ENCODE measurements around the gene NIPBL. TPM values are rescaled to one million over a fixed set of nuclear protein-coding genes. Genes with fewer than 3 reads are reported as not detected.
A peak's percentile ranks its signal among the peaks of the same experiment; 100 is the strongest.

The NIPBL gene
- polyA plus RNA-seq, 1 of the 3 experiments (the other 2 are of a cell fraction), result 5.2 TPM

GRCh38 chr5:36875790-36876298 is 725 bp upstream of the NIPBL start:
- peaks cover 66% of the 10 kb centered on the region for H4K20me1 ChIP-seq (ENCODE audit: insufficient read depth)
- H3K36me3 ChIP-seq (replicated peaks in 1 of 2; ENCODE audit: control insufficient read depth in 1 of 2, insufficient read depth in 2 of 2, low read length in 1 of 2), result peaks cover 8 to 12% of the 10 kb centered on the region in 2 experiments
- no peaks in the 10 kb centered on the region for H3K9me2 ChIP-seq
- TF ChIP-seq MAX (IDR thresholded peaks at IDR 0.05; ENCODE audit: low read depth) (no peak), CHD2 (IDR thresholded peaks at IDR 0.05; ENCODE audit: low read length, partially characterized antibody) (no peak), SIN3A (IDR thresholded peaks at IDR 0.05; ENCODE audit: borderline replicate concordance, low read depth, low read length) (peak; percentile 73; the same call in 1 of the 2 replicates), USF2 (IDR thresholded peaks at IDR 0.05; ENCODE audit: borderline replicate concordance, low read depth, low read length) (no peak), NRF1 (IDR thresholded peaks at IDR 0.05; ENCODE audit: low read depth, low read length) (peak; percentile 38), RXRA (IDR thresholded peaks at IDR 0.05; ENCODE audit: borderline replicate concordance, low read depth) (no peak), RFX5 (IDR thresholded peaks at IDR 0.05; ENCODE audit: low read length) (no peak), FOXM1 (IDR thresholded peaks at IDR 0.05; ENCODE audit: low read depth) (no peak), GABPA (IDR thresholded peaks at IDR 0.05; ENCODE audit: low read depth) (no peak), FOXJ3 (CRISPR knock-in tag; IDR thresholded peaks at IDR 0.05) (no peak), SMC3 (IDR thresholded peaks at IDR 0.05; ENCODE audit: low read depth, low read length) (peak; percentile 25), RAD21 (IDR thresholded peaks at IDR 0.05; ENCODE audit: low read length) (no peak), TAF1 (IDR thresholded peaks at IDR 0.05; ENCODE audit: borderline replicate concordance, low read depth, low read length) (peak; percentile 57), POLR2AphosphoS5 (IDR thresholded peaks at IDR 0.05; ENCODE audit: low read depth, low read length) (no peak; the same call in 1 of the 2 replicates), TCF12 (IDR thresholded peaks at IDR 0.05) (no peak), MXI1 (IDR thresholded peaks at IDR 0.05; ENCODE audit: low read depth, low read length) (0 out of 2 replicates have a peak, but pooled peaks have one; percentile 52), JUND (IDR thresholded peaks at IDR 0.05) (no peak), NFIC (IDR thresholded peaks at IDR 0.05; ENCODE audit: borderline replicate concordance) (no peak), ELF1 (IDR thresholded peaks at IDR 0.05) (no peak), GATA2 (CRISPR knock-in tag; IDR thresholded peaks at IDR 0.05) (no peak), RCOR1 (IDR thresholded peaks at IDR 0.05; ENCODE audit: low read length) (no peak), EZH2phosphoT487 (IDR thresholded peaks at IDR 0.05; ENCODE audit: borderline replicate concordance, low read depth) (no peak)
- TF ChIP-seq, protein P1, sequence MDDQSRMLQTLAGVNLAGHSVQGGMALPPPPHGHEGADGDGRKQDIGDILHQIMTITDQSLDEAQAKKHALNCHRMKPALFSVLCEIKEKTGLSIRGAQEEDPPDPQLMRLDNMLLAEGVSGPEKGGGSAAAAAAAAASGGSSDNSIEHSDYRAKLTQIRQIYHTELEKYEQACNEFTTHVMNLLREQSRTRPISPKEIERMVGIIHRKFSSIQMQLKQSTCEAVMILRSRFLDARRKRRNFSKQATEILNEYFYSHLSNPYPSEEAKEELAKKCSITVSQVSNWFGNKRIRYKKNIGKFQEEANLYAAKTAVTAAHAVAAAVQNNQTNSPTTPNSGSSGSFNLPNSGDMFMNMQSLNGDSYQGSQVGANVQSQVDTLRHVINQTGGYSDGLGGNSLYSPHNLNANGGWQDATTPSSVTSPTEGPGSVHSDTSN (IDR thresholded peaks at IDR 0.05), result no peak
- TF ChIP-seq, protein P2, sequence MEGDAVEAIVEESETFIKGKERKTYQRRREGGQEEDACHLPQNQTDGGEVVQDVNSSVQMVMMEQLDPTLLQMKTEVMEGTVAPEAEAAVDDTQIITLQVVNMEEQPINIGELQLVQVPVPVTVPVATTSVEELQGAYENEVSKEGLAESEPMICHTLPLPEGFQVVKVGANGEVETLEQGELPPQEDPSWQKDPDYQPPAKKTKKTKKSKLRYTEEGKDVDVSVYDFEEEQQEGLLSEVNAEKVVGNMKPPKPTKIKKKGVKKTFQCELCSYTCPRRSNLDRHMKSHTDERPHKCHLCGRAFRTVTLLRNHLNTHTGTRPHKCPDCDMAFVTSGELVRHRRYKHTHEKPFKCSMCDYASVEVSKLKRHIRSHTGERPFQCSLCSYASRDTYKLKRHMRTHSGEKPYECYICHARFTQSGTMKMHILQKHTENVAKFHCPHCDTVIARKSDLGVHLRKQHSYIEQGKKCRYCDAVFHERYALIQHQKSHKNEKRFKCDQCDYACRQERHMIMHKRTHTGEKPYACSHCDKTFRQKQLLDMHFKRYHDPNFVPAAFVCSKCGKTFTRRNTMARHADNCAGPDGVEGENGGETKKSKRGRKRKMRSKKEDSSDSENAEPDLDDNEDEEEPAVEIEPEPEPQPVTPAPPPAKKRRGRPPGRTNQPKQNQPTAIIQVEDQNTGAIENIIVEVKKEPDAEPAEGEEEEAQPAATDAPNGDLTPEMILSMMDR (IDR thresholded peaks at IDR 0.05), result peak; percentile 63
- TF ChIP-seq, protein P3, sequence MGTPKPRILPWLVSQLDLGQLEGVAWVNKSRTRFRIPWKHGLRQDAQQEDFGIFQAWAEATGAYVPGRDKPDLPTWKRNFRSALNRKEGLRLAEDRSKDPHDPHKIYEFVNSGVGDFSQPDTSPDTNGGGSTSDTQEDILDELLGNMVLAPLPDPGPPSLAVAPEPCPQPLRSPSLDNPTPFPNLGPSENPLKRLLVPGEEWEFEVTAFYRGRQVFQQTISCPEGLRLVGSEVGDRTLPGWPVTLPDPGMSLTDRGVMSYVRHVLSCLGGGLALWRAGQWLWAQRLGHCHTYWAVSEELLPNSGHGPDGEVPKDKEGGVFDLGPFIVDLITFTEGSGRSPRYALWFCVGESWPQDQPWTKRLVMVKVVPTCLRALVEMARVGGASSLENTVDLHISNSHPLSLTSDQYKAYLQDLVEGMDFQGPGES (IDR thresholded peaks at IDR 0.05; ENCODE audit: low read depth, low read length), result no peak
- TF ChIP-seq, protein P4, sequence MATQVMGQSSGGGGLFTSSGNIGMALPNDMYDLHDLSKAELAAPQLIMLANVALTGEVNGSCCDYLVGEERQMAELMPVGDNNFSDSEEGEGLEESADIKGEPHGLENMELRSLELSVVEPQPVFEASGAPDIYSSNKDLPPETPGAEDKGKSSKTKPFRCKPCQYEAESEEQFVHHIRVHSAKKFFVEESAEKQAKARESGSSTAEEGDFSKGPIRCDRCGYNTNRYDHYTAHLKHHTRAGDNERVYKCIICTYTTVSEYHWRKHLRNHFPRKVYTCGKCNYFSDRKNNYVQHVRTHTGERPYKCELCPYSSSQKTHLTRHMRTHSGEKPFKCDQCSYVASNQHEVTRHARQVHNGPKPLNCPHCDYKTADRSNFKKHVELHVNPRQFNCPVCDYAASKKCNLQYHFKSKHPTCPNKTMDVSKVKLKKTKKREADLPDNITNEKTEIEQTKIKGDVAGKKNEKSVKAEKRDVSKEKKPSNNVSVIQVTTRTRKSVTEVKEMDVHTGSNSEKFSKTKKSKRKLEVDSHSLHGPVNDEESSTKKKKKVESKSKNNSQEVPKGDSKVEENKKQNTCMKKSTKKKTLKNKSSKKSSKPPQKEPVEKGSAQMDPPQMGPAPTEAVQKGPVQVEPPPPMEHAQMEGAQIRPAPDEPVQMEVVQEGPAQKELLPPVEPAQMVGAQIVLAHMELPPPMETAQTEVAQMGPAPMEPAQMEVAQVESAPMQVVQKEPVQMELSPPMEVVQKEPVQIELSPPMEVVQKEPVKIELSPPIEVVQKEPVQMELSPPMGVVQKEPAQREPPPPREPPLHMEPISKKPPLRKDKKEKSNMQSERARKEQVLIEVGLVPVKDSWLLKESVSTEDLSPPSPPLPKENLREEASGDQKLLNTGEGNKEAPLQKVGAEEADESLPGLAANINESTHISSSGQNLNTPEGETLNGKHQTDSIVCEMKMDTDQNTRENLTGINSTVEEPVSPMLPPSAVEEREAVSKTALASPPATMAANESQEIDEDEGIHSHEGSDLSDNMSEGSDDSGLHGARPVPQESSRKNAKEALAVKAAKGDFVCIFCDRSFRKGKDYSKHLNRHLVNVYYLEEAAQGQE (IDR thresholded peaks at IDR 0.05; ENCODE audit: low read depth, low read length), result 0 out of 2 replicates have a peak, but pooled peaks have one; percentile 7
- peaks cover 91% of the 10 kb centered on the region for H3K79me2 ChIP-seq (ENCODE audit: insufficient read depth)
- ChIA-PET POLR2A (interaction anchor here (1.0 kb wide), 1 partner anchor 129 kb away, joined by 4 read pairs; no protein-coding TSS in a partner anchor), CTCF (interaction anchor here (0.8 to 3.1 kb wide), 8 partner anchors 8 to 717 kb away, joined by 3 to 12 read pairs (median 4); no protein-coding TSS in a partner anchor)
- H2AFZ ChIP-seq (ENCODE audit: low read depth), result peak overlapping the region; percentile 94
- peak overlapping the region; percentile 89 to 92 for H3K4me3 ChIP-seq (ENCODE audit: low read depth in 2 of 2, low read length in 1 of 2)
- peak overlapping the region; percentile 88 for H3K4me2 ChIP-seq
- H3K27me3 ChIP-seq (ENCODE audit: insufficient read depth), result no peaks in the 10 kb centered on the region
- 2% methylated on average over 38 of the region's 47 CpGs for WGBS (ENCODE audit: low lambda C conversion rate)
- peak overlapping the region; percentile 96 for H3K9ac ChIP-seq
- peaks cover 15 to 17% of the 10 kb centered on the region in 2 experiments; a peak in 2 of 4 replicates for H3K4me1 ChIP-seq (ENCODE audit: control insufficient read depth in 1 of 2, insufficient read depth in 2 of 2, low read depth in 1 of 2, low read length in 1 of 2)
- DNase-seq, result peak; percentile 81
- peaks cover 20% of the 10 kb centered on the region for H3F3A ChIP-seq (replicated peaks; ENCODE audit: insufficient read depth)
- H3K27ac ChIP-seq (ENCODE audit: low read depth in 2 of 2, low read length in 1 of 2), result peak overlapping the region; percentile 92 to 96
- H3K9me3 ChIP-seq, result no peaks in the 10 kb centered on the region

All from SK-N-SH (cell line).